Measurements from ENCODE around the gene SUN5.

Gene SUN5

GRCh38 chr20:33013701-33014326 lies 9.6 kb upstream of the SUN5 start:
- TF ChIP-seq GATA3 (IDR thresholded peaks at IDR 0.05; ENCODE audit: low read depth, low read length) (no peak), GATA2 (IDR thresholded peaks at IDR 0.05; ENCODE audit: low read depth, low read length) (no peak)

- TF ChIP-seq GATA2 (IDR thresholded peaks at IDR 0.05; ENCODE audit: low read depth, low read length) (no peak), GATA3 (IDR thresholded peaks at IDR 0.05; ENCODE audit: low read depth, low read length) (no peak)
Measured at GRCh38 chr20:33012327-33013189, 8.3 kb upstream of the SUN5 start.

GRCh38 chr20:33010674-33011449 lies 6.6 kb upstream of the SUN5 start:
- TF ChIP-seq GATA3 (IDR thresholded peaks at IDR 0.05; ENCODE audit: low read depth, low read length) (no peak), GATA2 (IDR thresholded peaks at IDR 0.05; ENCODE audit: low read depth, low read length) (no peak)

- TF ChIP-seq GATA3 (IDR thresholded peaks at IDR 0.05; ENCODE audit: low read depth, low read length) (no peak), GATA2 (IDR thresholded peaks at IDR 0.05; ENCODE audit: low read depth, low read length) (no peak)
Measured at GRCh38 chr20:33010133-33010504, 5.9 kb upstream of the SUN5 start.

- no peak for TF ChIP-seq GATA2 (IDR thresholded peaks at IDR 0.05; ENCODE audit: low read depth, low read length)
- no peak for TF ChIP-seq GATA3 (IDR thresholded peaks at IDR 0.05; ENCODE audit: low read depth, low read length)
Measured at GRCh38 chr20:33009214-33010132, 5.2 kb upstream of the SUN5 start.

GRCh38 chr20:33008336-33009213 lies 4.3 kb upstream of the SUN5 start:
- no peak for TF ChIP-seq GATA2 (IDR thresholded peaks at IDR 0.05; ENCODE audit: low read depth, low read length)
- no peak for TF ChIP-seq GATA3 (IDR thresholded peaks at IDR 0.05; ENCODE audit: low read depth, low read length)

GRCh38 chr20:33007376-33008335 lies 3.4 kb upstream of the SUN5 start, which contains the start of gene BPIFB2:
Gene BPIFB2 (plus strand): TSS chr20:33007704. CDS start chr20:33008575, 871 bp downstream.
- TF ChIP-seq GATA2 (IDR thresholded peaks at IDR 0.05; ENCODE audit: low read depth, low read length): no peak
- no peak for TF ChIP-seq GATA3 (IDR thresholded peaks at IDR 0.05; ENCODE audit: low read depth, low read length)

GRCh38 chr20:33006776-33007375 lies 2.6 kb upstream of the SUN5 start:
- TF ChIP-seq GATA2 (IDR thresholded peaks at IDR 0.05; ENCODE audit: low read depth, low read length): no peak
- TF ChIP-seq GATA3 (IDR thresholded peaks at IDR 0.05; ENCODE audit: low read depth, low read length): no peak

- no peak for TF ChIP-seq GATA3 (IDR thresholded peaks at IDR 0.05; ENCODE audit: low read depth, low read length)
- TF ChIP-seq GATA2 (IDR thresholded peaks at IDR 0.05; ENCODE audit: low read depth, low read length): no peak
Measured at GRCh38 chr20:33005908-33006775, 1.9 kb upstream of the SUN5 start.

- TF ChIP-seq GATA3 (IDR thresholded peaks at IDR 0.05; ENCODE audit: low read depth, low read length) (no peak), GATA2 (IDR thresholded peaks at IDR 0.05; ENCODE audit: low read depth, low read length) (no peak)
Measured at GRCh38 chr20:33005132-33005566, 916 bp upstream of the SUN5 start.

Measured in SH-SY5Y (cell line).